Ovary (tissue), 3 donors: ENCODE results near the gene VPS13C.

Source experiments
- CTCF ChIP-seq, 3 donors: fragments of 450-650 bp in 2 of 3; fragments of 200-600 bp in 1 of 3; IDR thresholded peaks; one replicate each; pipeline versions ENCODE4 v1.5.1 to v1.8.0; 2016 to 2022; ENCODE audit warnings: antibody characterized with exemption in 3 of 3, mild to moderate bottlenecking in 1 of 3
- POLR2A ChIP-seq: fragments of 450-650 bp; IDR thresholded peaks from one replicate; pipeline ENCODE4 v1.6.1; 2017; ENCODE audit warnings: antibody characterized with exemption, mild to moderate bottlenecking, moderate library complexity
- donor health status: DM: no; HTN: no; CAD: no.

DNA sequence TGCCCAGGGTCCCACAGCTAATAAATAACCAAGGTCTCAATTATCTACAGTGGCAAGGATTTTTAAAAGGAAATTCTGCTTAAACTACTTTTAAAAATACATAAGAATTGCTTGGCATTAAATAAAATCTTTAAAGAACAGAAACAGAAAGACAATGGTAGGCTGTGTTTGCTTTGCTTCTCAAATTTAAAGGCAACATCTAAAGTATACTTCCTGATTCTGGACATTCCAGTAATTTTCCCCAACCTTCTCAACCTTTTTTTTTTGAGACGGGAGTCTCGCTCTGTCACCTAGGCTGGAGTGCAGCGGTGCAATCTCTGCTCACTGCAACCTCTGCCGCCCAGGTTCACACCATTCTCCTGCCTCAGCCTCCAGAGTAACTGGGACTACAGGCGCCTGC, 5.3 kb downstream of the VPS13C start:
- no peak for TF ChIP-seq CTCF (IDR thresholded peaks at IDR 0.05)
- no peak for TF ChIP-seq POLR2A
